Kasumi-1 (cell line): ENCODE results near the gene SHCBP1L.
"Not testable (repeated sequence)": the region's sequence is repeated elsewhere in the genome, so short reads cannot be mapped to it uniquely, and the experiment has no call there.

Source experiments
- DNase-seq, 2 experiments: peaks; one replicate each; lab custom pipeline; 2025; lab: John Stamatoyannopoulos, UW

The SHCBP1L gene

GRCh38 chr1:182965096-182965495 is 12.1 kb upstream of the SHCBP1L start:
- no peak for DNase-seq

- DNase-seq: peak; percentile 53 to 59
Measured at GRCh38 chr1:182962554-182963115, 9.7 kb upstream of the SHCBP1L start.

GRCh38 chr1:182960046-182960445 is 7.1 kb upstream of the SHCBP1L start:
- DNase-seq: no peak

GRCh38 chr1:182957902-182958395 is 5.0 kb upstream of the SHCBP1L start:
- no peak for DNase-seq

- no peak for DNase-seq
Measured at GRCh38 chr1:182956708-182957365, 3.9 kb upstream of the SHCBP1L start.

- no peak for DNase-seq
Measured at GRCh38 chr1:182955596-182956588, 2.9 kb upstream of the SHCBP1L start.

- no peak for DNase-seq
Measured at GRCh38 chr1:182953826-182954225, 860 bp upstream of the SHCBP1L start.

GRCh38 chr1:182943336-182943735 is 9.6 kb downstream of the SHCBP1L start:
- DNase-seq: not testable (repeated sequence)

- not testable (repeated sequence) for DNase-seq
Measured at GRCh38 chr1:182942145-182942544, 10.8 kb downstream of the SHCBP1L start.

- DNase-seq: no peak
Measured at GRCh38 chr1:182939413-182939812, 13.6 kb downstream of the SHCBP1L start.

GRCh38 chr1:182935716-182936115 is 17.2 kb downstream of the SHCBP1L start:
- DNase-seq: no peak

GRCh38 chr1:182930985-182931384 is 22.0 kb downstream of the SHCBP1L start:
- no peak for DNase-seq

- DNase-seq: no peak
Measured at GRCh38 chr1:182927693-182928433, 25.1 kb downstream of the SHCBP1L start.

- no peak for DNase-seq
Measured at GRCh38 chr1:182925661-182926060, 27.3 kb downstream of the SHCBP1L start.

GRCh38 chr1:182917378-182917777 is 35.6 kb downstream of the SHCBP1L start:
- DNase-seq: no peak

- DNase-seq: no peak
Measured at GRCh38 chr1:182913401-182913800, 39.6 kb downstream of the SHCBP1L start.

GRCh38 chr1:182910143-182910542 is 42.8 kb downstream of the SHCBP1L start:
- no peak for DNase-seq

- DNase-seq: no peak
Measured at GRCh38 chr1:182909578-182909977, 43.4 kb downstream of the SHCBP1L start.

- no peak for DNase-seq
Measured at GRCh38 chr1:182905321-182905720, 47.6 kb downstream of the SHCBP1L start.

- not testable (repeated sequence) for DNase-seq
Measured at GRCh38 chr1:182901946-182902345, 51.0 kb downstream of the SHCBP1L start.

- no peak for DNase-seq
Measured at GRCh38 chr1:182897696-182898095, 55.3 kb downstream of the SHCBP1L start.
